PC-3 (cell line): Measurements from ENCODE around the gene MACROD1.

ENCODE experiments used
- CTCF ChIP-seq: fragments of 300-600 bp; sonication (generic); conservative IDR thresholded peaks from 2 replicates; pipeline ENCODE4 v1.5.1; 2017; ENCODE audit warnings: antibody characterized with exemption, low read depth, mild to moderate bottlenecking, low read length
- EZH2 ChIP-seq: fragments of 300-600 bp; sonication (generic); IDR thresholded peaks from one replicate; pipeline ENCODE4 v1.6.1; 2017; ENCODE audit warnings: antibody characterized with exemption, mild to moderate bottlenecking, low read length; ENCODE audit not compliant: unreplicated experiment
- EZH2phosphoT487 ChIP-seq: fragments of 300-600 bp; sonication (generic); IDR thresholded peaks from 2 replicates; pipeline ENCODE4 v1.6.1; 2018; ENCODE audit warnings: mild to moderate bottlenecking, antibody characterized with exemption, low read length, borderline replicate concordance

- TF ChIP-seq CTCF (no peak), EZH2 (no peak), EZH2phosphoT487 (no peak)
These were observed at the start of gene MACROD1 for GRCh38 chr11:64165842-64166635.
